Superior temporal gyrus (tissue), 1 donor: ENCODE results near the gene KCNMB2.

Source experiments
- DNase-seq: peaks from one replicate; pipeline ENCODE4 v3.0.0-alpha.2; 2016; ENCODE audit errors: extremely low spot score

KCNMB2 gene

DNA sequence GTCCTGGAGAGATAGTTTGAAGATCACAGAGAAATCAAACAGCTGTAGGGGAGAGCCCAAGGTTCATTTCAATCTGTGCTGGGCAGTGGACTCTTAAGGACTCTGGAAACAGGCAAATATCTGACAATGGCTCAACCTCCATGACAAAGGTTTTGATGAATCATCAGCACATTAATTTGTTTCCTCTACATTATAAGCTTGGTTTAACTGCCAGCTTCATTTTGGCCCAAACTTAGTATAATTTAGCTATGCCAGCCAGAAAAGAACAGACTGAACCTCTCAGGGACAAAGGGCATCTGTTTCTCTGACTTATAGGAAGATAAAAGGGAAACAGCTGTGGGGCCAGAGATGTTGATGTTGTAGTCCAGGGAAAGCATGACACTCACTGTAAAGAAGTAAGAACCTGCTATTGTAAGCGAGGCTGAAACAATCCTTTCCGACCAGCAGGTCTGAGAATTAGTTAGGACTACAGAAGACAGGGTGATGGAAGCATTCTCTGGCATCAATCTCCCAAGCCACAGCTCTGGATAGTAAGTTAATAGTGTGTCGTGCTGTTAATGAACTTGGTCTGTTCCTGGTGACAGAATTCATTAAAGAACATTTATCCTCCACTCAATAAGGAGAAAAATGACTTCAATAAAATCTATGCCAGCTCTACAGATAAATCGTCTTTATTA is 110.1 kb downstream of the KCNMB2 start:
- no peak for DNase-seq

DNA sequence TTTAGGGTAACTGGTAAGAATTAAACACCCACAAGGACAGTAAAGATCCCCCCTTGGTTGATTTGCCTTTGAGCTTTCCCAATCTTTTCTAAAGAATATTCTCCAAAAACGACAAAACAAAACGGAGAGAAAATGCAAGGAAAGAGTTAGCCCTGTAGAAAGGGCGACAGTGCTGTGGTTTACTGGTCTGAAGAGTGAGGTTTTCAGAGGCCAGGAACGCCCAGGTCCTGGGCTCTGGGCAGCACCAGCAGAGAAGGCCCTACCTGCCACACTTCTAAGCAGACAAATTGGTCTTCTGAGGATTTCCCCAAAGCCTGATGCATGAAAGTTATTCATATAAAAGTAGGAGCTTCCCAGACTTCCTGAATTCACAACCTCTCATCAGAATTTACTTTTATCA is 119.3 kb downstream of the KCNMB2 start:
- no peak for DNase-seq

DNA sequence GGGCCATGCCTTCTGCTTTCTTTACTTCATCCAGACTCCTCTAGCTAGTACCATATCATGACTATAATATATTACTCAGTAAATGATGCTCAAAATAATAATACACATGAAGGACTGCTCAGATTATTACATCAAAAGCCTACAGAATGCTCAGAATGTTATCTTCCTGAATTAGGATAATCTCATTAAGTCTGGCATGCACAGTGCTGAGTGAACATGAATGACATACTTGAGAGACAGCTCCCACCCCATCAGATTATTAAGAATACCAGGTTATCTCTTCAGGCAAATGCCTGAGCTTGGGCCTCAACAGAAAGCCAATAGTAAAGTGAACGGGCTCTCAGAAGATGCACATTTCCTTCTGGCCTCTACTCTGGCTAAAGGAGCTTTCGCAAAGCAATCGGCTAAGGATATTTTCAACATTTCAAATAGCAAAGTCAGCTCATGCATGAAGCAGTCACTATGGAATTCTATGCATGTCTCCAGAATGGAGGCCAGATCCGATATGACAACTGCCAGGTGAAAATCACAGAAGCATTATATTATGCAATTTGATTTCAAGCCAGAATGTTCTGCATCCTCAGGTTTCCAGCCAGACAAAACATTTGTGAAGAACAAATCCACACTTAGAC is 122.6 kb downstream of the KCNMB2 start:
- DNase-seq: no peak

DNA sequence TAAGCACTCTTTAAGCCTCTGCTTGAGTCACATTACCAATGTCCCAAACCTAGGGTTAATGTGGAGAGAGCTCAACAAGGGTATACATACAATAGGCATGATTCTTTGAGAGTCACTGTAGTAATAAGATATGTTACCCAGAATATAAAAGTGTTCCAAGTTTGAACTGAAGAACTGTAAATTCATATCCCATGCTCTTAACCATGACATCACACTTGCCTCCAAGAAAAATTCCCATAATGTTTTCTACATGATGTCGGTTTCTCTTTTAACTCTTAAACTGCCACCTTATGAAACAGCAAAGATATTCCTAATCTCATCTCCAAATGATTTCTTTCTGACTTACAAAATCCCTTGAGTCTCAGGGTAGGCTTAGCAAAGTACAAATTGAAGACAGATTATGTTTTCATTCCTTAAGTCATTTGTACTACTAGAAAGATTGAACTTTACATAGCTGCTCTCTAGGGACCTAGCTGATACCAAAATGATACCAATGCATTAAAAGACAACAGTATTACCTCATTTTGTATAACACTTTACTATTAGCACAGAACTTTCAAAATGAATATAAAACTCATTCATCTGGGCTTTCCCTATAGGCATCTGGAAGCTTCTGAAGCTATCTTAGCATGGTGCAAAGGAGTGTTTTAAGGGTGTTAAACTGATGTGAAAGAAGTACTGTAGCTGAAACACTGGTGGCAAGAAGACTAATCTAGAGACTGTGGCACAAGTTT is 127.1 kb downstream of the KCNMB2 start:
- DNase-seq: no peak

DNA sequence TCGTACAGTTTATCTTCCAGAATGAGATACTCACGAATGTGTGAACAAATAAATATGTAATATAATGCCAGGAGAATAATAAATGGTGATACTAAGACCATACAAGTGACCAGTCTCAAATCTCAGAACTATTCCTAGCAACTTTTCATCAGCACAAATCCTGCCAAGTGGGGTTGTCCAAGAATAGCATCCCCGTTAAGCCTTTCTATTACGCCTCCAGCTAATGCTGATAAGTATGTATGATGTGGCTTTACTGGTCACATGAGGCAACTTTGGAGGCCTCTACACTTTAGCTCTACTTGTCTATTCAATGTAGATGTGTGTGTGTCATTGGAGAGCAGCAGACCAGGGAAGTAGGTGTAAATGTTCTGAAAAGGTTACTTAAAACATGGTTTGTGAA is 129.5 kb downstream of the KCNMB2 start:
- no peak for DNase-seq

DNA sequence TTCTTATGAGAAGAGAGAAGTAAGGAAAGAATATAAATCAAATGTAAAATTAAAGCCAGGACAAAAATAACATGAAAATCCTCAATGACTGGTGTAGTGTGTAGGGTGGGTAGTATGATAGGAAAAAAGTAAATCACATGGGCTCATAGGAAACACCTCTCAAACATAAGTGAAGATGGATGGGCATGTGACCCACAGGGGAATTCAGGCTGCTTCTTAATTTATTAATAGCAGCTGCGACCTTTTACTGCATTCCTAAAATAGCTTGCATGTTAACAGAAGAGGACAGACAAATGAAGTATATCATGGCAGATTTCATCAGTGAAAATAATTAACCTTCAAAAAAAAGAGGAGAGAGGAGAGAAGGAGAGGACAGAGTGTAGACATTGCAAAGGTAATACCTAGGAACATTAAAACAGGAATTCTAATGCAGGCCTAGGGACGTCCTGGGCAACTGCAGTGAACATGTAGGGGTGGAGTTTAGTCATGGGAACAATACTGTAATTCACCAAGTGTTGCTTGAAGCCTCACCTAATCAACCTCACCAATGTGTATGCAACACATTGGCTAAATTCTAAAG is 132.9 kb downstream of the KCNMB2 start:
- DNase-seq: no peak

DNA sequence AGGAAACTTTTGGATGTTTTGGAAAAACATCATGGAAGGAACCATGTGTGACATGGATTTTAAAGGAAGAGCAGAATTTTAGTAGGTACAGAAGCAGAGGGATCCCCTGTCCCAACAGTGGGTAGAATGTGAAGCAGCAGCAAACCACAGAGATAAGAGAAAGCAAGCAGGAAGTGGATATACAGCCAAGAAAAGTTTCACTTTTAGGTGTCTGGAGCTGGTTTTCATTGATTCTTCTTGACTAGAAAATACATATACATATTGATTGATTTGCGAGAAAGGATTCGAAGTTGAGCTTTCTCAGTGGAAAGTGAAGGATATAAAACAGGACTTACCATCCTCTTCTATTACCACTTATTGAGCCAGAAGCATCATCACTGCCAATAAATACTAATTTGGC is 133.5 kb downstream of the KCNMB2 start:
- DNase-seq: no peak

DNA sequence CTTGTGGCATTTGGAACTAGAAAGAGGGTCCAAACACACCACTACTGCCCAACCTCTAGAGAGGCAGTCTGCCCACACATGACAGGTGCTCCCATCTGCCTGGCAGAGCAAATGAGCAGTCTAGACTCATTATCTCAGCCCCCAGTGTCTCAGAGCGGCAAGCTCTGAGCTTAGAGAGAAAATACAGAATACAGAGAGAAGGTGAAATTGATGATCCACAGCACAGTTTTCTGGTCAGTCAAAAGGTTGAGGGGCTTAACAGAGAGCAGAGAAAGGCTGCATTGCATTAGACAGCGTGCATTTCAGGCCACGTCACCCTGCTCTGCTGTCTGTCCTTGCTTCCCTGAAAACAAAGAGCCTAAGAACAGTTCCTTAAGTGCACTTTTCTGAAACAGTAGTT is 135.1 kb downstream of the KCNMB2 start:
- DNase-seq: no peak

DNA sequence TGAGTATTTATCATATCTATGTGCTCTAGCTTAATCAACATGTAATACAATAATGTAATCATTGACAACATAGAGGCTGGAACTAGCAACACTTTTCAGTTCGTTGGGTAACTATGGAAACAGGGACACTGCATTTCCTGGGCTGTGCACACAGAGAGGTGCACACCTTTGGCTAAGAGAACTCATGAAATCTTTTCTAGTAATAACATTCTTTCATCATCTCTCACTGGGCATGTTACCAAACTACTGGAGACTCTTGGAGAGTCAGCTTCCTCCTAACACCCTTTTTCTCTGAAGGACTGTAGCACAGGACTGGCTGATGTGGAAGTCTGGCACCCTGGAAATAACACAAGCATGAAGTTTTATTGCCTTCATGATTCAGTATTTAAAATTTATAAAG is 135.6 kb downstream of the KCNMB2 start:
- peak; percentile 38 for DNase-seq

DNA sequence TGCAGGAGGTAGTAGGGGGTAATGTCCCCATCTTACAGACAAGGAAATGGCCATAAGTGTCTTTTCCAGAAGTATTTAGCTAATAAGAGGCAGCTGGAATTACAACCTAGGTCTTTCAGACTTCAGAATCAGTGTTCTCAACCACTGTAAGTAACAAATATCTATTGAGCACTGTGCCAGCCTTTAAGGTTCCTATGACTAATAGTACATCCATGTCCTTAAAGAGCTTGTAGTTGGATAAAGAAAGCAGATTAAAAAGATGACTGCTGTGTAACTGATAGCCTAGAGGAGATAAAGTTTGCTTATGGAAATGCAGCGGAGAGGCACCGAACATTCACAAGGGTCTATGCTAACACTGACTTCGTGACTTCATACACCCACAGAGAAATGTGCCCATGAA is 136.0 kb downstream of the KCNMB2 start:
- no peak for DNase-seq

DNA sequence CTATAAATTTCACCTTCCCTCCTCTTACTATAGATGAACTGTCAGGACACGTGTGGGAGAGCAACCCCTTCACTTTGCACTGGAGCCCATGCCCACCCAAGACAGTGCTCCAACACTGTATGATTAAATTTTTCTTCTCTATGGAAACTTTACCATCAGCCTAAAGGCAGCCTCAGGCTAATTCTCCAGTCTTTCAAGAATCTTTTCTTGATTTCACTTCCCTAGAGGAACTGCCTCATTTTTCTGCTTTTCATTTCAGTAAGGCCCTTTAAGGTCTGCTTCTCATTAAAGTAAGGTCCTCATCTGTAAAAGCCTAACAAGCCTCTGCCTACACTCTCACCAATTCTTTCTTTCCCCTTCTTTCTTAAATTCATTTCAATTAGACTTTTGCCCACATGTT is 137.3 kb downstream of the KCNMB2 start:
- DNase-seq: no peak

DNA sequence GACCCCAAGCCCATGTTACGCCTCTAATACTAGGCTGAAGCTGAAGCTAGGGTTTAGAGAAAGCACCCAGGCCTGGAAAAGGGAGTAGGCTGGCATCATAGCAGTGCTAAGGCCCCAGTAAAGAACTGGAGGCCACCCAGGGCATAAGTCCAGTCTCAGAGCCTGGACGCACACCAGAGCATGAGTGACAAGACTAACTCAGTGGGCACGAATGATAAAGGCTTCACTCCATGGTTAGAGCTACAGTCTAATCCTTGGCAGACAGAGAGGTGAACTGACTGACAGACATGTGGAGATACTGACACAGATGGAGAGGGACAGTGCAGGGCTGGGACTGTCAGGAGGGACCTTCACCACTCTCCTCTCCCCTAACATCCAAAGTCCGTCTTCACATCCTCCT is 139.8 kb downstream of the KCNMB2 start:
- no peak for DNase-seq

DNA sequence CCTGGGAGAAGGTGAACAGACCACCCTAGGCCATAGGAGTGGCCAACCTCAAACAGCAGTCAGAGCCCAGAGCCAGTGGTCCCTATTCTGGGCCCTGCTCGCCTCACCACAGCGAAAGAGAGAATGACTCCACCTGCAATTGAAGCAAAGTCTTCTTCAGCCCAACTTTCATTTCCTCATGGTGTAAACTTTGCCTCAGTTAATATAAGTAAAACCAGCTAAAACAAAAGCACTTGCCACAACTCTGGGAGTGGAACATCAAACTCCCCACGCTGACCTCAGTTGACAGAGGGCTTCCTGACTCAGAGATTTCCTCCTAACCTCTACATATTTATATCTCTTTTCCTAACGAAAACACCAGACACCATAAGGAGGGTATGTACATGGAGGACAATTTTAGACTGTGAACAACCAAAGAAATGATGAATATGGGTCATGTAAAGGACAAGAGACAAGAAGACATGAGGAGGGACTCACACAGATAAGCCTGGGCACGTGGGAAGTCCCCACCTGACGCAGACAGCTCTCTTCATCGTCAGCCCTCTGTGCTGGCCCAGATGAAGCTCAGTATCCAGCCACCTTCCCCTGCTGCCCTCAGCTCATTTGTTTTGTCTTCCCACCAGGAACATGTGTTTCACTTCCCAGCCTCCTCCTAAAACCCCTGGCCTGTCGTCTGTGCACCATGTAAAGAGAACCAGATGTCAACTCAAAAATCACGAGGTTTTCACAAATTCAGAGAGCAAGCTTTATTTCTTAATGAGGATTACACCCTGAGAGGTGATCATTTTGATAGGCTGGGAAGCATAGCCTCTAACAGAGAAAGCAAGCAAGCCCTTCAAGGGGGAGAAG is 140.9 kb downstream of the KCNMB2 start:
- DNase-seq: no peak

DNA sequence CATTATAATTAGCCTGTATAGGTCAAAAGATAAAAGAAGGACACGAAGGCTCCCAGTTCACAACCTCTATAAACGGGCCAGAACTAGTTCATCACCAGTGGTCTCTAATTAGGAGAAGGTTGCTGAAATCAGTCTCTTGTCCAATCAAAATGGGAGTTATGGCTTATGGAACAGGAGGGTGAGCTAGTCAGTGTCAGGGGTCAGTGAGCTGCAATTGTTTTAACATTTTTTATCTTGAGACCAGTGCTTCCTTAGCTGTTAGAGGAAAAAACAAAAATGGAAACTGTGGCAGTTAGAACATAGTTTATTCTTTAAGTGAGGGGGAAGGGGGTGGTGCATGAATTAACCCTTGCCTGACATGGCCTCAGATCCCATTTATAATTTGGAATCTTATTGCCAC is 141.7 kb downstream of the KCNMB2 start:
- no peak for DNase-seq

DNA sequence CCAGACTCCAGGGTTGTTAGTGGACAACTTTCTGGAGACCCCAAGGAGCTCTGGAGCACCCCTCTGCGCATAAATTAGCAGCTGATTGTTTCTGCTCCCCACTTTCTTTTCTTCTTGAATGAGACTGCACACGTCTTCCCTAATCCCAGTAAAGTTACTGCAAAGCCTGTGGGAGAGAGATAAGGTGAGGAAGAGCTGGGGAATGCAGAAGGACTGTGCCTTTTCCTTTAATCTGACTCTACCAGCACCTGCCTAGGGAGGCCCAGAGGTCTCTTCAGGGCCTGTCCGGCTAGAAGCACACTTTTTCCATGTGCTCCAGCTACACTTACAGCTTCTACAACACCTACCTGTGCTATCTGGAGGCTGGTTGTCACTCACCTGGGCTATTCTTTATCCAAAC is 143.8 kb downstream of the KCNMB2 start:
- DNase-seq: no peak

DNA sequence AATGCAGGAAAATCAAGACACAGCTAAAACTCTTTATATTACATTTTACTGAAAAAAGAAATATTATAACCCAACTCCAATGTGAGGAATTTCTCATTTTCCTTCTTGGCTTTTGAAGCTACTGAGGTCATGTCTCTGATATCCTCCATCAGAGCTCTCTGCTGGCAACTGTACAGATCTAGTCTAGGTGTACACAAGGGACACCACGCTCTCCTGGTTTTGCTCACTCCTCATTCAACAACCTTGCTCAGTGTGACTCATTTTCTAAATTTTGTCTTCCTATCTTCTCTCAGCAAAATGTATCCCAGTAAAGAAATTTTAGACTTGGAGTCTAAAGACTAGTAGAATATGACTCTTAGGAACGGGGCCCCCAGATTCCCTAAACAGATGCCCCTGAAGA is 144.3 kb downstream of the KCNMB2 start:
- no peak for DNase-seq

DNA sequence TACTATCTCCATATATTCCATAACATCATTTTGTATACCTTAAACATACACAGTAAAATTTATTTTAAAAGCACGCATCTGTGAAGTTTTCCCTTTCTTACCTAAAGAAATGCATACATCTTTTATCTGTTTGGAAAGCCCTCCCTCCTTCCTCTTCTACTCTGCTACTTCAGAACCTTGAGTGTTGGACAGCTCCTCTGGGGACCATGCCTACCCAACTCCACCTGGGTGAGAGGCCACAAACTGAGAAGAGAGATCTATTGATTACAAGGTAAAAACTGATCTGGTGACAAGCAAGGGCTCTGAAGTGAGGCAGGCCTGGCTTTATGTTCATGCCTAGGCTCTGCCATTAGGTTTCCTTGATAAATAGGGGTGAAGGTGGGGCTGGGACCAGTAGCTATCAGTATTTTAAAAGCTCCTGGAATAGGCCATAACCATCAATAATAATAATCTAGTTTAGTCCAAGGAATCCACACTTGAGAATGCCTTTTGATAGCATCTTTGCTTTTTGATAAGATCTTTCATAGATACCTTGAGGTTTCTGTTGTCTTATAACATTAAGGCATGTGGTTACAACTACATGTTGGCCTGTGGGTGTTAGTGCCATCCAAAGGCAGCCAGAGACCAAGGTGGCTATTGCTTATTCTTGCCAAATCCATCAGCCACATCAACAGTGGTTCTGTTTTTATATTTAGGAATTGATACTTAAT is 148.8 kb downstream of the KCNMB2 start:
- DNase-seq: no peak

DNA sequence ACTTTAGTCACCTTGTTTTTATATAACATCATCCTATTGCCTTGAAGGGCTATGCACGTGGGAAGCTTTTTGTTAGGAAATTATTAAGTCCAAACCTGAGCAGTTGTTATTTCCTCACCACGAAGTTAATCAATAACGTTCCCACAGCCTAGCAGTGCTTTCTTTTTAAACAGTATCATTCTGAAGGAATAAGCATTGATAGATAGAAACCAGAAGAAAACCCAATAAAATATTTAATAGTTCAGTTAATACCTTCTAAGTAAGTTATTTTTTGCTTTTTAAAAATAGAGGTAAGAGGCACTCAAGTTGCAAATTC is 149.3 kb downstream of the KCNMB2 start:
- DNase-seq: no peak

DNA sequence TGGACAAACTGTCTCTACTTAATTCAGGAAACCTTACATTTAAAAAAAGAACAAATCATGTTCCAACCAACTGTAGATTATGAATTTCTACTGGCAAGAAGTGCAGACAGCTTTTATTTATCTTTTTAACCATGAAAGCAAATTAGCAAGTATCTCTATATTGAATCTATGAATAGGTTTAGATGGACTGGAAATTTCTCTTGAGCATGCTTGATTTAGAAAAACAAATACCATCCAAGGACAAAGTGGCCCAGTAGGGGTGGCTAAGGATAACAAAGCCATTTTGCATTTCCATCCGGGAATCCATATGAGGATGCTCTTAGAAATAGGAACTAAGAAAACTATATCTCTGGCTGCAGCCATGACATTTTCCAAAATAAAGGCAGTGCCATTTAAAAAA is 150.6 kb downstream of the KCNMB2 start:
- no peak for DNase-seq

DNA sequence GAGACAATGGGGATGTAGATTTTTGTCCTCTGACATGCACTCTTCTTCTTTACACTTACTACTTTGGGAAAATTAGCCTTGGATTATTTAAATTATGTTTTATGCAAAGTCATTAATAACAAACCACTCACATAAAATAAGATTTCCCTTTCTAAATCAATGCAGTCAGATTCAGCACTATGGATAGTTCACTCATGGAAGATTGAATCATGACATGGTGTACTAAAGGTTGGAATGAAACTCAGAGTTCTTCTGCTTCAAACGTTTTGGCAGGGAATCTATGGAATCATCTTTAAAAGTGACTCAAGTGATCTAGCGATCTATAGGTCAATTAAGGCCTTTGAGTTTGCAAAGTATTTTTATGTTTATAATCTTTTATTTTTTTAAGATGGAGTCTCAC is 154.3 kb downstream of the KCNMB2 start:
- DNase-seq: no peak

DNA sequence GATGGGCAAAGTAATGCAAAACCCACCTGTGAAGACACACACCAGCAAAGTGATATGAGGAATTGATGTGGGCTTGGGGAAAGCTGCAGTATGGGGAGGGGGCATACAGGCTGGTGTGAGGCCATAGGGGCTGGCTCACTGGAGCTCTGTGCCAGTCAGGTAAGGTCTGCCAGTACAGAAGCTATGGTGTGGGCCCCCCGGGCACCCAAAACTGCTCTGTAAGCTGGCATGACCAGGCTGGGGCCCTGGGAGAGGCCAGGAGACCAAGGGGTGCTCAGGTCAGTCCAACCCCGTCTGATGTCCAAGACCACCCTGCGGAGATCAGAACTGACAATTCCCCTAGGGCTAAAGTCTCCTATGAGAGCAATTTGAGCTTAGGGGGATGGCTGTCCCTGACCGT is 163.1 kb downstream of the KCNMB2 start:
- no peak for DNase-seq

DNA sequence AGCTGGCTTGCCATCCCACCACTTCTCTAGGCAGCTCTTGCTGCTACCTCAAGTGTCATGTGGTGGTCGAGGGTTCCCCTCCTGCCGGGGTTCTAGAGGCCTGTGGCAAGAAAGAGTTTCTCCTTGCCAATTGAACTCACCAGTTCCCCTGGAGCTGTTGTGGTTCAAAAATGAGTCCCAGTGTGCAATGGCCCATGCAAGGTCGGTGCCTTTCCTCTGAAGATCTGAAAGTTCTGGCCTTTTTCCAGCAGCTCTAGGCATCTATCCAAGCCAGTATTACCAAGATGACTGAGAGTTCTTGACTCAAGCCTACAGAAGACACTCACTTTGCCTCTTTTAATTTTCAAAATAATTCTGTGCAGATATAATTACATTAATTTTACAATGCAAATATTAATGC is 163.6 kb downstream of the KCNMB2 start:
- DNase-seq: no peak
